Measurements from ENCODE around the gene RNASE2.

- TF ChIP-seq CTCF (conservative IDR thresholded peaks at IDR 0.05) (no peak), ZFX (IDR thresholded peaks at IDR 0.05) (no peak)
Observed at GRCh38 chr14:20980906-20981305, 25.6 kb downstream of the RNASE2 start.

Data from C4-2B (cell line).